ENCODE data around the gene SCMH1.

DNA sequence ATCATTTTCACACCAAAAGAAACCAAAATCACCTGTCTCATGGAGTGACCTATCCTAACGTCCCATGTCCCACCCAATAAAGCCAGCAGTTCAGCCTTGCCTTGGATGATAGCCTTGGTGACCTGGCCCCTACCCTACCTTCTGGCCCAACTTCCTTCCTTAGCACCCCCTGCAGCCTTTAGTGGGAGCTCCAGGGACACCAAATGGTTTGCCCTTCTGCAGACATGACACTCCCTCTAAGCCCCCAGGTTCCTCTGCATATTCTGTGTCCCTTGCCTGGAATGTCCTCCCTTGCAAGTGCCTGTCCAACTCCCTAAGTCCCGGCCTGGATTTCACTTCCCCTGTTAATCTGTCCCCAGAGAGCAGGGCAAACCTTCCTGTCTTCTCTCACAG lies 222.8 kb downstream of the SCMH1 start:
- TF ChIP-seq, protein P1, sequence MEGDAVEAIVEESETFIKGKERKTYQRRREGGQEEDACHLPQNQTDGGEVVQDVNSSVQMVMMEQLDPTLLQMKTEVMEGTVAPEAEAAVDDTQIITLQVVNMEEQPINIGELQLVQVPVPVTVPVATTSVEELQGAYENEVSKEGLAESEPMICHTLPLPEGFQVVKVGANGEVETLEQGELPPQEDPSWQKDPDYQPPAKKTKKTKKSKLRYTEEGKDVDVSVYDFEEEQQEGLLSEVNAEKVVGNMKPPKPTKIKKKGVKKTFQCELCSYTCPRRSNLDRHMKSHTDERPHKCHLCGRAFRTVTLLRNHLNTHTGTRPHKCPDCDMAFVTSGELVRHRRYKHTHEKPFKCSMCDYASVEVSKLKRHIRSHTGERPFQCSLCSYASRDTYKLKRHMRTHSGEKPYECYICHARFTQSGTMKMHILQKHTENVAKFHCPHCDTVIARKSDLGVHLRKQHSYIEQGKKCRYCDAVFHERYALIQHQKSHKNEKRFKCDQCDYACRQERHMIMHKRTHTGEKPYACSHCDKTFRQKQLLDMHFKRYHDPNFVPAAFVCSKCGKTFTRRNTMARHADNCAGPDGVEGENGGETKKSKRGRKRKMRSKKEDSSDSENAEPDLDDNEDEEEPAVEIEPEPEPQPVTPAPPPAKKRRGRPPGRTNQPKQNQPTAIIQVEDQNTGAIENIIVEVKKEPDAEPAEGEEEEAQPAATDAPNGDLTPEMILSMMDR (IDR thresholded peaks at IDR 0.05): no peak
- TF ChIP-seq POLR2A (IDR thresholded peaks at IDR 0.05): no peak
